Measurements from ENCODE around the gene VPS37D.

DNA sequence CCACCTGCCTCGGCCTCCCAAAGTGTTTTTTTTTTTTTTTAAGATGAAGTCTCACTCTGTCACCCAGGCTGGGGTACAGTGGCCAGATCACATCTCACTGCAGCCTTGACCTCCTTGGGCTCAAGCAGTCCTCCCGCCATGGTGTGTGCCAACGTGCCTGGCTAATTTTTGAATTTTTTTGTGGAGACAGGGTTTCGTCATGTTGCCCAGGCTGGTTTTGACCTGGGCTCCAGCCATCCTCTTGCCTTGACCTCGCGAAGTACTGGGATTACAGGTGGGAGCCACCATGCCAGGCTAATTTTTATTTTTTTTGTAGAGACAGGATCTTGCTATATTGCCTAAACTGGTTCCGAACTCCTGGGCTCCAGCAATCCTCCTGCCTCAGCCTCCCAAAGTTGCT lies 34.3 kb upstream of the VPS37D start:
- no peak for TF ChIP-seq SUZ12 (IDR thresholded peaks at IDR 0.05; ENCODE audit: extremely low read depth, insufficient read depth, insufficient read length)
- TF ChIP-seq YY1 (IDR thresholded peaks at IDR 0.05; ENCODE audit: insufficient read depth, insufficient read length), result no peak

All from NT2/D1 (cell line).